Measurements from ENCODE around the gene ZNF830. TPM values are rescaled to one million over a fixed set of nuclear protein-coding genes. Genes with fewer than 3 reads are reported as not detected.
"Not testable (repeated sequence)": the region's sequence is repeated elsewhere in the genome, so short reads cannot be mapped to it uniquely, and the experiment has no call there.

The ZNF830 gene
- total RNA-seq, 1 donor from 2014 or later = 26.1 TPM

- H3K27me3 ChIP-seq = peaks cover 16% of the 10 kb centered on the region
- no peaks in the 10 kb centered on the region for H3F3A ChIP-seq (ENCODE audit: low read depth)
- TF ChIP-seq EZH2 (IDR thresholded peaks at IDR 0.05) = no peak
- H3K9ac ChIP-seq = no peak overlapping the region
- H3K27ac ChIP-seq = no peak overlapping the region
- H4K20me1 ChIP-seq (ENCODE audit: low read depth) = no peaks in the 10 kb centered on the region
- H3K4me2 ChIP-seq = no peak overlapping the region
- no peak overlapping the region for H3K4me3 Mint-ChIP-seq
- no peaks in the 10 kb centered on the region for H3K36me3 Mint-ChIP-seq
- H3K4me1 ChIP-seq = no peaks in the 10 kb centered on the region
- H3K79me2 ChIP-seq (ENCODE audit: low read depth) = no peaks in the 10 kb centered on the region
- H2AFZ ChIP-seq (replicated peaks) = no peak overlapping the region
- no peaks in the 10 kb centered on the region for H3K9me3 ChIP-seq (ENCODE audit: low read depth)
- H3K4me1 Mint-ChIP-seq = no peaks in the 10 kb centered on the region
- no peak overlapping the region for H3K4me3 ChIP-seq
- no peaks in the 10 kb centered on the region for H3K9me3 Mint-ChIP-seq
- no peaks in the 10 kb centered on the region for H3K36me3 ChIP-seq
- H3K27ac Mint-ChIP-seq = no peak overlapping the region
- no peak for DNase-seq (ENCODE audit: low spot score)
- peaks cover 2% of the 10 kb centered on the region for H3K27me3 Mint-ChIP-seq (ENCODE audit: insufficient read depth, low read depth)
Observed at GRCh38 chr17:34930283-34930682, 31.1 kb upstream of the ZNF830 start.

GRCh38 chr17:34950780-34951179 lies 10.6 kb upstream of the ZNF830 start:
- H3F3A ChIP-seq (ENCODE audit: low read depth); H3K4me3 ChIP-seq; H3K9me3 Mint-ChIP-seq; H3K36me3 ChIP-seq; H3K4me1 Mint-ChIP-seq; H3K36me3 Mint-ChIP-seq; H4K20me1 ChIP-seq (ENCODE audit: low read depth); H3K27ac Mint-ChIP-seq; H3K27ac ChIP-seq; H3K79me2 ChIP-seq (ENCODE audit: low read depth); H3K9ac ChIP-seq; H3K4me3 Mint-ChIP-seq; H3K9me3 ChIP-seq (ENCODE audit: low read depth); H3K4me2 ChIP-seq; H3K27me3 Mint-ChIP-seq (ENCODE audit: insufficient read depth, low read depth); H2AFZ ChIP-seq (replicated peaks); DNase-seq (ENCODE audit: low spot score); H3K4me1 ChIP-seq: not testable (repeated sequence)
- peaks cover 49% of the 10 kb centered on the region for H3K27me3 ChIP-seq

- Histone ChIP-seq H4K20me1 (ENCODE audit: low read depth) (no peaks in the 10 kb centered on the region), H3F3A (ENCODE audit: low read depth) (no peaks in the 10 kb centered on the region), H3K4me2 (no peak overlapping the region), H3K36me3 (peaks cover 8% of the 10 kb centered on the region), H3K27ac (no peak overlapping the region), H2AFZ (replicated peaks) (no peak overlapping the region), H3K9ac (no peak overlapping the region), H3K4me3 (no peak overlapping the region), H3K79me2 (ENCODE audit: low read depth) (peaks cover 20% of the 10 kb centered on the region), H3K27me3 (peaks cover 64% of the 10 kb centered on the region), H3K9me3 (ENCODE audit: low read depth) (no peaks in the 10 kb centered on the region), H3K4me1 (peaks cover 10% of the 10 kb centered on the region)
- Mint-ChIP-seq H3K36me3 (no peaks in the 10 kb centered on the region), H3K27me3 (ENCODE audit: insufficient read depth, low read depth) (peaks cover 2% of the 10 kb centered on the region), H3K4me3 (no peak overlapping the region), H3K27ac (no peak overlapping the region), H3K4me1 (peaks cover 10% of the 10 kb centered on the region), H3K9me3 (no peaks in the 10 kb centered on the region)
- TF ChIP-seq, protein P1, sequence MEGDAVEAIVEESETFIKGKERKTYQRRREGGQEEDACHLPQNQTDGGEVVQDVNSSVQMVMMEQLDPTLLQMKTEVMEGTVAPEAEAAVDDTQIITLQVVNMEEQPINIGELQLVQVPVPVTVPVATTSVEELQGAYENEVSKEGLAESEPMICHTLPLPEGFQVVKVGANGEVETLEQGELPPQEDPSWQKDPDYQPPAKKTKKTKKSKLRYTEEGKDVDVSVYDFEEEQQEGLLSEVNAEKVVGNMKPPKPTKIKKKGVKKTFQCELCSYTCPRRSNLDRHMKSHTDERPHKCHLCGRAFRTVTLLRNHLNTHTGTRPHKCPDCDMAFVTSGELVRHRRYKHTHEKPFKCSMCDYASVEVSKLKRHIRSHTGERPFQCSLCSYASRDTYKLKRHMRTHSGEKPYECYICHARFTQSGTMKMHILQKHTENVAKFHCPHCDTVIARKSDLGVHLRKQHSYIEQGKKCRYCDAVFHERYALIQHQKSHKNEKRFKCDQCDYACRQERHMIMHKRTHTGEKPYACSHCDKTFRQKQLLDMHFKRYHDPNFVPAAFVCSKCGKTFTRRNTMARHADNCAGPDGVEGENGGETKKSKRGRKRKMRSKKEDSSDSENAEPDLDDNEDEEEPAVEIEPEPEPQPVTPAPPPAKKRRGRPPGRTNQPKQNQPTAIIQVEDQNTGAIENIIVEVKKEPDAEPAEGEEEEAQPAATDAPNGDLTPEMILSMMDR (IDR thresholded peaks at IDR 0.05) = no peak
- TF ChIP-seq EZH2phosphoT487 (IDR thresholded peaks at IDR 0.05) = no peak
- no peak for TF ChIP-seq EZH2 (IDR thresholded peaks at IDR 0.05)
- no peak for DNase-seq (ENCODE audit: low spot score)
Observed at GRCh38 chr17:34958438-34958837, 2.9 kb upstream of the ZNF830 start.

DNA sequence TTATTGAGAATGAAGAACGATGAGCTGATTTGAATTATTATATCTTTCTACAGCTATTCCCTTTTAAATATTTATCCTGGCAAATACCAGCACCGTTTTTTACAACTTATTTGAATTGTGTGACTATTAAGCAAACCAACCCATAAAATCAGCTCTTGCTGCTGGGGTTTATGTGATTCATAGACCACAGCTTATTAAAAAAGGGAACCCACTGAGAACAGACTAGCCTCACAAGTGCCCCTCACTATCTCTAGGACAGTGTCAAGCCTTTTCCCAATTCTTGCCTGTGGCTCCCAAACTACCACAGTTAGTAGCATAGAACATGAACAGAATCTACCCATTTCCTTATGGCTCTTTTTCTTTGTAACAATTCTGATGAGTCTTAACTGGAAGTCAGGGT lies 12.8 kb downstream of the ZNF830 start:
- no peaks in the 10 kb centered on the region for H4K20me1 ChIP-seq (ENCODE audit: low read depth)
- no peak overlapping the region for H3K27ac ChIP-seq
- no peaks in the 10 kb centered on the region for H3K9me3 ChIP-seq (ENCODE audit: low read depth)
- no peaks in the 10 kb centered on the region for H3F3A ChIP-seq (ENCODE audit: low read depth)
- no peak for DNase-seq (ENCODE audit: low spot score)
- H3K79me2 ChIP-seq (ENCODE audit: low read depth) = no peaks in the 10 kb centered on the region
- no peak overlapping the region for H3K4me2 ChIP-seq
- Mint-ChIP-seq H3K27ac (no peak overlapping the region), H3K27me3 (ENCODE audit: insufficient read depth, low read depth) (no peaks in the 10 kb centered on the region), H3K4me3 (no peak overlapping the region), H3K9me3 (no peaks in the 10 kb centered on the region), H3K4me1 (peaks cover 2% of the 10 kb centered on the region), H3K36me3 (no peaks in the 10 kb centered on the region)
- H2AFZ ChIP-seq (replicated peaks) = no peak overlapping the region
- no peak overlapping the region for H3K9ac ChIP-seq
- no peak overlapping the region for H3K4me3 ChIP-seq
- TF ChIP-seq EZH2phosphoT487 (IDR thresholded peaks at IDR 0.05) (no peak), EZH2 (IDR thresholded peaks at IDR 0.05) (no peak)
- TF ChIP-seq, protein P1 (IDR thresholded peaks at IDR 0.05) = no peak
- H3K4me1 ChIP-seq = no peaks in the 10 kb centered on the region
- no peaks in the 10 kb centered on the region for H3K27me3 ChIP-seq
- H3K36me3 ChIP-seq = no peaks in the 10 kb centered on the region
